HL-60 (cell line): ENCODE measurements around the gene TENM3.

Experiments used
- DNase-seq, 2 experiments: peaks; one replicate each; pipeline ENCODE4 v3.0.0-alpha.2; 2010 to 2020; ENCODE audit warnings: low read depth in 1 of 2, low spot score in 1 of 2
- H3K27ac ChIP-seq: fragments of 250-450 bp; sonication (Bioruptor Pico); replicated peaks from 2 replicates; pipeline ENCODE4 v1.5.1; 2020; ENCODE audit warnings: mild to moderate bottlenecking, moderate library complexity
- H3K27me3 ChIP-seq: fragments of 250-450 bp; sonication (Bioruptor Pico); 2 replicates; pipeline ENCODE4 v1.5.1; 2021; ENCODE audit warnings: mild to moderate bottlenecking, moderate library complexity; ENCODE audit not compliant: insufficient read depth, poor library complexity, severe bottlenecking
- H3K4me3 ChIP-seq: replicated peaks from 2 replicates; pipeline ENCODE4 v1.5.1; 2011; ENCODE audit warnings: mild to moderate bottlenecking, control low read depth, low read length; ENCODE audit not compliant: insufficient read depth
- GABPA ChIP-seq: IDR thresholded peaks from 2 replicates; pipeline ENCODE4 v1.6.1; 2012; ENCODE audit warnings: low read depth
- POLR2AphosphoS5 ChIP-seq: IDR thresholded peaks from 2 replicates; pipeline ENCODE4 v1.6.1; 2012; ENCODE audit warnings: low read depth
- SPI1 ChIP-seq: IDR thresholded peaks from 2 replicates; pipeline ENCODE4 v1.6.1; 2012; ENCODE audit warnings: low read depth, mild to moderate bottlenecking, borderline replicate concordance
- TF ChIP-seq, protein P1 (sequence below): IDR thresholded peaks from one replicate; pipeline ENCODE4 v1.5.1; 2011; ENCODE audit warnings: low read length, control low read depth, inconsistent platforms; ENCODE audit not compliant: insufficient read depth
- TF ChIP-seq, protein P2 (sequence below): IDR thresholded peaks from 2 replicates; pipeline ENCODE4 v1.6.1; 2012; ENCODE audit warnings: low read depth; ENCODE audit not compliant: insufficient replicate concordance

Gene TENM3

DNA sequence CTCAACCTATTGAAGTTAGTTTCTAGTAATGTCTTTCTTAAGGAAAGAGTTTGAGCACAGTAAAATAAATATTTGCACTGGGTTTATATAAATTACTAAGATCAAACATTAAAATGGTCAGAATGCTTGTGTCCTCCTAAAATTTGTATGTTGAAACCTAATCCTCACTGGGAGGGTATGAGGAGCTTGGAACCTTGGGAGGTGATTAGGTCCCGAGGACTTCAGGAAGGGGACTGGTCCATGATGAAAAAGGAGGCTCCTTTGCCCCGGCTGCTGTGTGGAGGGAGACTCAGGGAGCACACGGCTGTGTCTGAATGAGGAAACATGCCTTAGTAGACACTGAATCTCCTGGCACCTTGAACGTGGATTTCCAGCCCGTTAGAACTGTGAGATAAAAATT is 221.9 kb downstream of the TENM3 start:
- H3K4me3 ChIP-seq: no peak overlapping the region
- H3K27me3 ChIP-seq: no peaks in the 10 kb centered on the region
- no peak for TF ChIP-seq GABPA
- TF ChIP-seq, protein P1, sequence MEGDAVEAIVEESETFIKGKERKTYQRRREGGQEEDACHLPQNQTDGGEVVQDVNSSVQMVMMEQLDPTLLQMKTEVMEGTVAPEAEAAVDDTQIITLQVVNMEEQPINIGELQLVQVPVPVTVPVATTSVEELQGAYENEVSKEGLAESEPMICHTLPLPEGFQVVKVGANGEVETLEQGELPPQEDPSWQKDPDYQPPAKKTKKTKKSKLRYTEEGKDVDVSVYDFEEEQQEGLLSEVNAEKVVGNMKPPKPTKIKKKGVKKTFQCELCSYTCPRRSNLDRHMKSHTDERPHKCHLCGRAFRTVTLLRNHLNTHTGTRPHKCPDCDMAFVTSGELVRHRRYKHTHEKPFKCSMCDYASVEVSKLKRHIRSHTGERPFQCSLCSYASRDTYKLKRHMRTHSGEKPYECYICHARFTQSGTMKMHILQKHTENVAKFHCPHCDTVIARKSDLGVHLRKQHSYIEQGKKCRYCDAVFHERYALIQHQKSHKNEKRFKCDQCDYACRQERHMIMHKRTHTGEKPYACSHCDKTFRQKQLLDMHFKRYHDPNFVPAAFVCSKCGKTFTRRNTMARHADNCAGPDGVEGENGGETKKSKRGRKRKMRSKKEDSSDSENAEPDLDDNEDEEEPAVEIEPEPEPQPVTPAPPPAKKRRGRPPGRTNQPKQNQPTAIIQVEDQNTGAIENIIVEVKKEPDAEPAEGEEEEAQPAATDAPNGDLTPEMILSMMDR: no peak
- TF ChIP-seq POLR2AphosphoS5: no peak
- no peak for TF ChIP-seq SPI1
- TF ChIP-seq, protein P2, sequence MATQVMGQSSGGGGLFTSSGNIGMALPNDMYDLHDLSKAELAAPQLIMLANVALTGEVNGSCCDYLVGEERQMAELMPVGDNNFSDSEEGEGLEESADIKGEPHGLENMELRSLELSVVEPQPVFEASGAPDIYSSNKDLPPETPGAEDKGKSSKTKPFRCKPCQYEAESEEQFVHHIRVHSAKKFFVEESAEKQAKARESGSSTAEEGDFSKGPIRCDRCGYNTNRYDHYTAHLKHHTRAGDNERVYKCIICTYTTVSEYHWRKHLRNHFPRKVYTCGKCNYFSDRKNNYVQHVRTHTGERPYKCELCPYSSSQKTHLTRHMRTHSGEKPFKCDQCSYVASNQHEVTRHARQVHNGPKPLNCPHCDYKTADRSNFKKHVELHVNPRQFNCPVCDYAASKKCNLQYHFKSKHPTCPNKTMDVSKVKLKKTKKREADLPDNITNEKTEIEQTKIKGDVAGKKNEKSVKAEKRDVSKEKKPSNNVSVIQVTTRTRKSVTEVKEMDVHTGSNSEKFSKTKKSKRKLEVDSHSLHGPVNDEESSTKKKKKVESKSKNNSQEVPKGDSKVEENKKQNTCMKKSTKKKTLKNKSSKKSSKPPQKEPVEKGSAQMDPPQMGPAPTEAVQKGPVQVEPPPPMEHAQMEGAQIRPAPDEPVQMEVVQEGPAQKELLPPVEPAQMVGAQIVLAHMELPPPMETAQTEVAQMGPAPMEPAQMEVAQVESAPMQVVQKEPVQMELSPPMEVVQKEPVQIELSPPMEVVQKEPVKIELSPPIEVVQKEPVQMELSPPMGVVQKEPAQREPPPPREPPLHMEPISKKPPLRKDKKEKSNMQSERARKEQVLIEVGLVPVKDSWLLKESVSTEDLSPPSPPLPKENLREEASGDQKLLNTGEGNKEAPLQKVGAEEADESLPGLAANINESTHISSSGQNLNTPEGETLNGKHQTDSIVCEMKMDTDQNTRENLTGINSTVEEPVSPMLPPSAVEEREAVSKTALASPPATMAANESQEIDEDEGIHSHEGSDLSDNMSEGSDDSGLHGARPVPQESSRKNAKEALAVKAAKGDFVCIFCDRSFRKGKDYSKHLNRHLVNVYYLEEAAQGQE: no peak
- no peak overlapping the region for H3K27ac ChIP-seq
- no peak for DNase-seq

DNA sequence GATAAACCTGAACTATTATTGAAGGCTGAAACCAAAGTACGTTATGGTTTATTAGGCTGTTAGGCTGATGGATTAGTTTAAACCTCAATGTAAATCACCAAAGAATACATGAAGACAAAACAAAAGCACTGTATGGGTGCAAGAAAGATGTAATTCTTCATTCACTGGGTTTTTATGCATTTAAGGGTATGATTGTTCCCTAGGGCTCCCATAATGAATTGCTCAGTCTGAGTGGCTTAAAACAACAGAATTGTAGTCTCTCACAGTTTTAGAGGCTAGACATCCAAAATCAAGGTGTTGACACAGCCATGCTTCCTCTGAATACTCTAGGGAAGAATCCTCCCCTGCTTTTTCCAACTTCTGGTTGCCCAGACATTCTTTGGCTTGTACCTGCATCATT is 222.8 kb downstream of the TENM3 start:
- TF ChIP-seq, protein P1: no peak
- TF ChIP-seq GABPA: no peak
- no peak overlapping the region for H3K27ac ChIP-seq

DNA sequence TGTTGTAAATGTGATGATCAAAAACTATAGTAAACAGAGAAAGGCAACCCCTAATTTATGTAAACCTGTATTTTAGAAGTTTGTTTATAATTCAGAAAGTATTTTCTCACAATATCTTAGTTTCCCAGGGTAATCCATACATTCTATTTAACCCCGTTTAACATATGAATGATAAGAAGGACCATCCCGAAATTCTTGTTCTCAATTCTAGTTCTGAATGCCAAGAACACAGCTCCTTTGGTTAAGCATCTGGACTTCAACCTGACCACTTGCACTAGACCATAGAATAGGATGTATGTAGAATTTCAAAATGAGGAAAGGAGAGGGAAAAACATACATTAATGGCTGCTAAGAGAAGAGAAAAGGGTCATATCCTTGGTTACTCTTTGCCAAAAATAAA is 227.0 kb downstream of the TENM3 start:
- Histone ChIP-seq H3K4me3 (no peak overlapping the region), H3K27me3 (no peaks in the 10 kb centered on the region), H3K27ac (no peak overlapping the region)
- no peak for DNase-seq
- TF ChIP-seq POLR2AphosphoS5: no peak

More for the DNA sequence above, 222.8 kb downstream of the TENM3 start:
- no peaks in the 10 kb centered on the region for H3K27me3 ChIP-seq
- H3K4me3 ChIP-seq: no peak overlapping the region
- no peak for DNase-seq

DNA sequence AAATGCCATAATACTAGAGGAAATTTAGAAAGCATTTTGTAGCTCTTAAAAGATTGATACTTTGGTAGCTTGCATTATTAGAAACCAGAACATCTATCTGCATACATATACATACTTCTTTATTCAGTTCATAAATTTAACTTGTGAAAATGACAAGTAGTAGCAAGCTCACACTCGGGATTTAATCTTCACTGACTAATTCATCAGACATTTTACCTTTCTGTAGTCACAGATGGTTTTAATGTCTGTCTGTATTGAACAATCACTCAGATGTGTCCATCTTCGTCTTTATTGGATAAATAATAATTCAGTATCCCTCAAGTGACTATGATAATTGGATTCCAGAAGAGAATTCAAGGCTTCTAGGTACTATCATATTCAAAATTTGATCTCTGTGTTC is 232.3 kb downstream of the TENM3 start:
- Histone ChIP-seq H3K4me3 (no peak overlapping the region), H3K27me3 (no peaks in the 10 kb centered on the region), H3K27ac (no peak overlapping the region)
- DNase-seq: no peak
- no peak for TF ChIP-seq SPI1
- no peak for TF ChIP-seq GABPA
- TF ChIP-seq, protein P1: no peak
- no peak for TF ChIP-seq POLR2AphosphoS5
- TF ChIP-seq, protein P2: no peak

DNA sequence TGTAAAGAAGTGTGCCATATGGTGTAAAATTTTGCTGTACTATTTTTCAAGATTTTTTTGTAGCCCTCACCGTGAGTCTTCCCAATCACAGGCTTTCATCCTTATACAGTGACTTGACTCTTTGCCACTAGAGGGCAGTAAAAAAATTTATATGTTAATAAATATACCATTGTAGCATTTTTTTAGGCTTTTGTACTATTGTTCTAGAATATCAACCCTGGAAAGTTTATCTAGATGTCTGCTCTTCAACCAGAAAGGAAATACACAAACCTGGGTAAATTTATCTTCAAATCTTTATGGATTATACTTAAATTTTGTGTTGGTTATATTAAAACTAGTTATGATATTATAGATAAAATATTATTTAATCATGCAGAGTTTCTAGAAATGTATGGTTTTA is 235.3 kb downstream of the TENM3 start:
- H3K27ac ChIP-seq: no peak overlapping the region
- no peak for DNase-seq
- TF ChIP-seq POLR2AphosphoS5: no peak
- TF ChIP-seq, protein P1: peak; percentile 23
- no peak overlapping the region for H3K4me3 ChIP-seq
- H3K27me3 ChIP-seq: no peaks in the 10 kb centered on the region
